ENCODE results near the gene ATP1B1. TPM values are rescaled to one million over a fixed set of nuclear protein-coding genes. Genes with fewer than 3 reads are reported as not detected.

Gene ATP1B1
- total and polyA plus RNA-seq, 9 of the 15 experiments (the other 6 are each of a cell fraction or from before 2014, with no cell fraction given), result 0.76 to 3.0 (median 1.7) TPM

GRCh38 chr1:169119405-169119804 is 12.9 kb downstream of the ATP1B1 start:
- H4K20me1 ChIP-seq (replicated peaks; ENCODE audit: control insufficient read depth, insufficient read depth, low read length), result no peaks in the 10 kb centered on the region
- no TSS peak for BruUV-seq (replicated peaks)
- H3K4me2 ChIP-seq (ENCODE audit: insufficient read depth, low read length), result no peak overlapping the region

DNA sequence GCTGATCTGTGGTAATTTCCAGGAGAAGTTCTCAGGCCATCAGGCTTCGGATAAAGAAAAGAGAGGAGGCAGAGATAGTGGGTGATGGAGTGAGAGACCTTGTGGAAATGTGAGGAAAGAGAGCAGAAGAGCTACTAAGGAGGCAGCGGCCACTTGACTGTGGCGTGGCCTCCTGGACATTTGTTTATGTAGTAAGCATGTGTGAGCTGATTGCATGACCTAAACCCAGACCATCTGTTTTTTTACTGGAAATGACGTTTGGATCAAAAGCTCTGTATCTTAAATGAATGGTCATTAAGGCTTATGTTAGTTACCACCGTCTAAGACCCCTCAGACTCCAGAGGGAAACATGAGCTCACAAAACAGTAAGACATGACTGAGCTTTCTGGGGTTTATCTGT is 13.6 kb downstream of the ATP1B1 start:
- Histone ChIP-seq H3K9me3 (replicated peaks; ENCODE audit: control insufficient read depth, insufficient read depth, low read depth, low read length) (no peaks in the 10 kb centered on the region), H4K20me1 (replicated peaks; ENCODE audit: control insufficient read depth, insufficient read depth, low read length) (no peaks in the 10 kb centered on the region), H3K27me3 (ENCODE audit: control insufficient read depth in 2 of 2, insufficient read depth in 2 of 2, low read length in 2 of 2) (no peaks in the 10 kb centered on the region), H3K4me3 (no peak overlapping the region), H3K36me3 (ENCODE audit: control insufficient read depth, insufficient read depth, low read length) (no peaks in the 10 kb centered on the region), H2AFZ (ENCODE audit: low read depth, low read length) (no peak overlapping the region), H3K9ac (ENCODE audit: insufficient read depth in 1 of 2, low read depth in 2 of 2, low read length in 2 of 2) (no peak overlapping the region), H3K4me1 (replicated peaks in 1 of 2; ENCODE audit: control insufficient read depth in 2 of 2, insufficient read depth in 2 of 2, low read length in 2 of 2) (peaks cover 0 to 5% of the 10 kb centered on the region in 2 experiments; a peak in 2 of 5 replicates), H3K4me2 (ENCODE audit: insufficient read depth, low read length) (no peak overlapping the region), H3K9me1 (ENCODE audit: control insufficient read depth, insufficient read depth, low read length) (no peaks in the 10 kb centered on the region), H3K79me2 (ENCODE audit: control insufficient read depth, insufficient read depth, low read length) (no peaks in the 10 kb centered on the region), H3K27ac (ENCODE audit: extremely low read depth, low read depth, low read length) (no peak overlapping the region)
- WGBS (ENCODE audit: insufficient coverage, low coverage, missing lambda C conversion rate), result 21% methylated on average over 5 of the region's 5 CpGs
- no peak for ATAC-seq
- in situ Hi-C loops (cut with MboI) (no loop called here), intact Hi-C loops (cut with micrococcal nuclease) (no loop called here)
- ChIA-PET POLR2A (interaction anchor here (0.5 to 0.6 kb wide), 2 partner anchors 349 to 448 kb away, joined by 3 read pairs; no protein-coding TSS in a partner anchor), CTCF (ENCODE audit: low intra/inter-chr PET ratio) (no interaction called here)
- no peak for DNase-seq (ENCODE audit: extremely low read depth in 1 of 4, low spot score in 3 of 4)
- BruUV-seq (replicated peaks), result no TSS peak
- no peak for FAIRE-seq
- TF ChIP-seq ZBTB17 (CRISPR knock-in tag; IDR thresholded peaks at IDR 0.05), result no peak
- TF ChIP-seq SIX5 (IDR thresholded peaks at IDR 0.05; ENCODE audit: borderline replicate concordance in 1 of 2, insufficient read depth in 1 of 2, low read depth in 1 of 2, low read length in 2 of 2), result no peak
- TF ChIP-seq, protein P1, sequence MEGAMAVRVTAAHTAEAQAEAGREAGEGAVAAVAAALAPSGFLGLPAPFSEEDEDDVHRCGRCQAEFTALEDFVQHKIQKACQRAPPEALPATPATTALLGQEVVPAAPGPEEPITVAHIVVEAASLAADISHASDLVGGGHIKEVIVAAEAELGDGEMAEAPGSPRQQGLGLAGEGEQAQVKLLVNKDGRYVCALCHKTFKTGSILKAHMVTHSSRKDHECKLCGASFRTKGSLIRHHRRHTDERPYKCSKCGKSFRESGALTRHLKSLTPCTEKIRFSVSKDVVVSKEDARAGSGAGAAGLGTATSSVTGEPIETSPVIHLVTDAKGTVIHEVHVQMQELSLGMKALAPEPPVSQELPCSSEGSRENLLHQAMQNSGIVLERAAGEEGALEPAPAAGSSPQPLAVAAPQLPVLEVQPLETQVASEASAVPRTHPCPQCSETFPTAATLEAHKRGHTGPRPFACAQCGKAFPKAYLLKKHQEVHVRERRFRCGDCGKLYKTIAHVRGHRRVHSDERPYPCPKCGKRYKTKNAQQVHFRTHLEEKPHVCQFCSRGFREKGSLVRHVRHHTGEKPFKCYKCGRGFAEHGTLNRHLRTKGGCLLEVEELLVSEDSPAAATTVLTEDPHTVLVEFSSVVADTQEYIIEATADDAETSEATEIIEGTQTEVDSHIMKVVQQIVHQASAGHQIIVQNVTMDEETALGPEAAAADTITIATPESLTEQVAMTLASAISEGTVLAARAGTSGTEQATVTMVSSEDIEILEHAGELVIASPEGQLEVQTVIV (CRISPR knock-in tag; IDR thresholded peaks at IDR 0.05; ENCODE audit: borderline replicate concordance), result no peak
- TF ChIP-seq CHD2 (IDR thresholded peaks at IDR 0.05; ENCODE audit: low read depth, low read length), result no peak
- TF ChIP-seq, protein P2, sequence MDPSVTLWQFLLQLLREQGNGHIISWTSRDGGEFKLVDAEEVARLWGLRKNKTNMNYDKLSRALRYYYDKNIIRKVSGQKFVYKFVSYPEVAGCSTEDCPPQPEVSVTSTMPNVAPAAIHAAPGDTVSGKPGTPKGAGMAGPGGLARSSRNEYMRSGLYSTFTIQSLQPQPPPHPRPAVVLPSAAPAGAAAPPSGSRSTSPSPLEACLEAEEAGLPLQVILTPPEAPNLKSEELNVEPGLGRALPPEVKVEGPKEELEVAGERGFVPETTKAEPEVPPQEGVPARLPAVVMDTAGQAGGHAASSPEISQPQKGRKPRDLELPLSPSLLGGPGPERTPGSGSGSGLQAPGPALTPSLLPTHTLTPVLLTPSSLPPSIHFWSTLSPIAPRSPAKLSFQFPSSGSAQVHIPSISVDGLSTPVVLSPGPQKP (CRISPR knock-in tag; IDR thresholded peaks at IDR 0.05), result no peak
- no peak for TF ChIP-seq ZKSCAN3 (CRISPR knock-in tag; IDR thresholded peaks at IDR 0.05)
- TF ChIP-seq FOXM1 (IDR thresholded peaks at IDR 0.05; ENCODE audit: low read depth), result no peak
- no peak for TF ChIP-seq FOXM1 (CRISPR knock-in tag; IDR thresholded peaks at IDR 0.05; ENCODE audit: low read depth)
- TF ChIP-seq ZNF134 (CRISPR knock-in tag; conservative IDR thresholded peaks at IDR 0.05), result no peak

More at GRCh38 chr1:169119405-169119804, 12.9 kb downstream of the ATP1B1 start:
- in situ Hi-C loops (cut with MboI), result no loop called here
- peak; percentile 55 for FAIRE-seq
- 23% methylated on average over 5 of the region's 5 CpGs for WGBS (ENCODE audit: insufficient coverage, low coverage, missing lambda C conversion rate)
- ChIA-PET CTCF (ENCODE audit: low intra/inter-chr PET ratio) (no interaction called here), POLR2A (interaction anchor here (0.6 kb wide), 1 partner anchor 868 kb away, joined by 3 read pairs; no protein-coding TSS in a partner anchor)
- intact Hi-C loops (cut with micrococcal nuclease), result no loop called here
- no peak overlapping the region for H3K4me3 ChIP-seq
- DNase-seq (ENCODE audit: extremely low read depth in 1 of 4, low spot score in 3 of 4), result no peak
- H3K9me1 ChIP-seq (ENCODE audit: control insufficient read depth, insufficient read depth, low read length), result no peaks in the 10 kb centered on the region
- no peaks in the 10 kb centered on the region for H3K79me2 ChIP-seq (ENCODE audit: control insufficient read depth, insufficient read depth, low read length)
- H3K9ac ChIP-seq (ENCODE audit: insufficient read depth in 1 of 2, low read depth in 2 of 2, low read length in 2 of 2), result no peak overlapping the region
- H3K9me3 ChIP-seq (replicated peaks; ENCODE audit: control insufficient read depth, insufficient read depth, low read depth, low read length), result no peaks in the 10 kb centered on the region
- H3K27me3 ChIP-seq (ENCODE audit: control insufficient read depth in 2 of 2, insufficient read depth in 2 of 2, low read length in 2 of 2), result no peaks in the 10 kb centered on the region
- H3K4me1 ChIP-seq (replicated peaks in 1 of 2; ENCODE audit: control insufficient read depth in 2 of 2, insufficient read depth in 2 of 2, low read length in 2 of 2), result peaks cover 0 to 5% of the 10 kb centered on the region in 2 experiments; a peak in 2 of 5 replicates
- peak; percentile 45; the same call in 2 of the 3 replicates for ATAC-seq
- H2AFZ ChIP-seq (ENCODE audit: low read depth, low read length), result no peak overlapping the region
- TF ChIP-seq, protein P3, sequence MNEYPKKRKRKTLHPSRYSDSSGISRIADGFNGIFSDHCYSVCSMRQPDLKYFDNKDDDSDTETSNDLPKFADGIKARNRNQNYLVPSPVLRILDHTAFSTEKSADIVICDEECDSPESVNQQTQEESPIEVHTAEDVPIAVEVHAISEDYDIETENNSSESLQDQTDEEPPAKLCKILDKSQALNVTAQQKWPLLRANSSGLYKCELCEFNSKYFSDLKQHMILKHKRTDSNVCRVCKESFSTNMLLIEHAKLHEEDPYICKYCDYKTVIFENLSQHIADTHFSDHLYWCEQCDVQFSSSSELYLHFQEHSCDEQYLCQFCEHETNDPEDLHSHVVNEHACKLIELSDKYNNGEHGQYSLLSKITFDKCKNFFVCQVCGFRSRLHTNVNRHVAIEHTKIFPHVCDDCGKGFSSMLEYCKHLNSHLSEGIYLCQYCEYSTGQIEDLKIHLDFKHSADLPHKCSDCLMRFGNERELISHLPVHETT (CRISPR knock-in tag; conservative IDR thresholded peaks at IDR 0.05 in 1 of 2, IDR thresholded peaks at IDR 0.05 in 1 of 2), result no peak
- no peak for TF ChIP-seq NFIC (IDR thresholded peaks at IDR 0.05)
- peak; percentile 37; the same call in 1 of the 2 replicates for TF ChIP-seq FOSL1 (tag; conservative IDR thresholded peaks at IDR 0.05)
- no peak for TF ChIP-seq HNRNPL (IDR thresholded peaks at IDR 0.05; ENCODE audit: low read depth, low read length)
- no peaks in the 10 kb centered on the region for H3K36me3 ChIP-seq (ENCODE audit: control insufficient read depth, insufficient read depth, low read length)
- no peak overlapping the region for H3K27ac ChIP-seq (ENCODE audit: extremely low read depth, low read depth, low read length)
